GM12873 (cell line): ENCODE results near the gene BBOX1.

Experiments
- CTCF ChIP-seq: IDR thresholded peaks from 2 replicates; pipeline ENCODE4 v1.5.1; 2012; ENCODE audit warnings: low read depth, mild to moderate bottlenecking, moderate library complexity, low read length, control low read depth; ENCODE audit not compliant: insufficient read depth; ENCODE audit errors: missing control alignments

Gene BBOX1

DNA sequence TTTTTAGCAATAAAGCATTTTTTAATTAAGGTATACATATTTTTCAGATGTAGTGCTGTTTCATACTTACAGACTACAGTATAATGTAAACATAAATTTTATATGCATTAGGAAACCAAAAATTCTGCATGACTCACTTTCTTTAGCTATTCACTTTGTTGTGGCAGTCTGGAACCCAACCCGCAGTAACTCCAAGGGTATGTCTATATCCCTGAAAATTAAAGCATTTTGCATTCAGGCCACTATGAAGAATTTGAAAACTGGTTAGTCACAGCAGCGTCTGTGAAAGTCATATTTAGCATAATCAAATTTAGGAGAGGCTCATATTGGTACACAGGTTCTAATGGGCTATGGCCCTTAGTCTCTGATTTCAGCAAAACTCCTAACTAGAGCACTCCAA lies 46.8 kb downstream of the BBOX1 start:
- TF ChIP-seq CTCF, result no peak

- no peak for TF ChIP-seq CTCF
These were observed 47.7 kb downstream of the BBOX1 start for GRCh38 chr11:27088353-27088752.

DNA sequence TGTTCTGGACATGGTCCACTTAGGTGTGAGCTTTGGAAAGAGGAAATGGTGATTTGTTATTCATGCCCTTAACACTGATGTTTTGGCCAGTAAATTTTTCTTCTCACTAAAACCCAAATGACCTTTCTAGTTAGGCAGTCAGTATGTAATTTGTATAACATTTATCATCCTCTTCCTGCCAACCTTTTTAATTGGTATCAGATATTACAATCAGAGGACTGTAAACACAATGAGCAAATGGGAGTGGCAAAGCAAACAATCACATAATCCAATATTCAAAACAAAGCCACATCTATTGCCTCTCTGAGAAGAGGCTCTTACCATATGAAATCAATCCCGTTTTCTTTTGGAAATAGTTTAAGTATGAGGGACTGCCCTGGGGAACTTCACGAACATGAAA lies 49.1 kb downstream of the BBOX1 start:
- TF ChIP-seq CTCF, result no peak

- no peak for TF ChIP-seq CTCF
These were observed 53.5 kb downstream of the BBOX1 start for GRCh38 chr11:27094120-27094519.

DNA sequence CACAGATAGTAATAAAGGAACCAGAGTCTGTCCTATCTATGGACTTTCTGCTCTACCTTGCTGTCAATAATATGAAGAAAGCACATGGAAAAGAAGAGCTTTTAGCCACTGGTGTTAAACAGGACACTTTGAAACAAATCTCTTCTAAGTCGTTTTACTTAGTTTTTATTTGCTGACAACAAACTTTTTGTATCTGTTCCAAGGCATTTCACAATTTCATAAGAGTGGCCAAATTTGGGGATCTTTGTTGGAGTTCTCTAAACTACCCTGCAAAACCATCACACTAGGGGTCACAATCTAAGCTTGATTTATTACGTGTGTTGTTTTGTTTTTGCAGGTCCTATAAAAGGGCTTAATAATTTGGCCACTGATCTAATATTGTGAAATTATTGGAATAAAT lies 54.4 kb downstream of the BBOX1 start:
- TF ChIP-seq CTCF, result no peak

DNA sequence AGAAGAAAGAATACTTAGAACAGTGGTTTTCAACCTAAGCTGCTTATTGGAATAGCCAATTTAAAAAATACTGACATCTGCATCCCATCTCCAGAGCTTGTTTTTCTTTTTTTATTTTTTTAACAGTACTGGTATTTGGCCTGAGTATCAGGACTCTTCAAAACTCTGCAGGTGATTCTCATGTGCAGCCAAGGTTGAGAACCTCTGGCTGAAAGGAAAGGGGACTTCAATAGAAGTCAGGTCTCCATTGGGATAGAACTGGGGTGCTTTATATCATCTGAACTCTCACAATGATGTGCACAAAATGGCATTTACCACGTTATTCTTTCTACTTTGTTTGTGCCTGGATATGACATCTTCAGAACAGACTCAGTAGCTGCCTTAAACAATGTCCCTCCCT lies 55.3 kb downstream of the BBOX1 start:
- TF ChIP-seq CTCF, result no peak

DNA sequence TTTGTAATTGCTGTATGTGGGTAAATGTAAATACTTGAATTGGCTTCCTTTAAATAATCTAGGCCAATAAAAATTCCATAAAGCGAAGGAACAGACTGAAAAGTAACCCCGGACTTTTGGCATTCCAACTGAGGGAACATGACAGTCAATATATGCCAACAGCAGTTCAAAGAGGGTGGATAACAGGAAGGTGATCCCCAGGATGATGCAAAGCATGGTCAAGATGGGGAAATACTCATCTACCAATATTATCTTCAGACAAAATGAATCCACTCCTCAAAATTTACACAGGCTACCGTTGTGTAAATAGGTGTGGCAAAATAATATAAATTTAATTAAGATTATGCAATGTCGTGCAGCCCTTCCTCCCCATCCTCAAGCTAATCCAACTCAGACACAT lies 56.9 kb downstream of the BBOX1 start:
- TF ChIP-seq CTCF, result no peak

GRCh38 chr11:27100534-27100933 lies 59.9 kb downstream of the BBOX1 start:
- TF ChIP-seq CTCF, result no peak
